HG03575 (cell line): ENCODE data around the gene CCDC89.
"Not testable (repeated sequence)": the region's sequence is repeated elsewhere in the genome, so short reads cannot be mapped to it uniquely, and the experiment has no call there.

ENCODE experiments used
- ATAC-seq: cut with Tn5 transposase; IDR thresholded peaks from one replicate; pipeline ENCODE4 v1.9.1; 2021; ENCODE audit not compliant: unreplicated experiment, insufficient number of reproducible peaks, low FRiP score; ENCODE audit errors: extremely low read depth

Gene CCDC89

DNA sequence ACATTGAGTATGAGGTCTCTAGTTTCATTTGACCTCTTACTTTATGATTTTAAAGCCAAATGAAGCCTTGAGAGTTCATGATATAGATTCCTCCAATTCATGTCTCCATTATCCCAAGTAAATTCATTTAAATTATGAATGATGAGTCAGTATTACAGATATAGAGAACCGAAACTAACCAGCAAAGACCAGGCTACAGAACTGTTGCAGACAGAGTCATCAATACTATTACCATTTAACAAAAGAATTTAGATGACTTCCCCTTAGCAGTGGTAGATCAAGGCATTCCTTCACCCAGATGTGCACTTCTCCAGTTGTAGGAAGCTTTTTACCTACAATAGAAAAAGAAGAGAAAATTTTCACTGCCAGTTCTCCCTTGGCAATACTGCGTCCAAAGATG is 11.8 kb upstream of the CCDC89 start:
- no peak for ATAC-seq

- ATAC-seq, result no peak
These were observed 9.6 kb upstream of the CCDC89 start for GRCh38 chr11:85695546-85695945.

- no peak for ATAC-seq
These were observed 8.5 kb upstream of the CCDC89 start for GRCh38 chr11:85694385-85694980.

GRCh38 chr11:85685125-85685819 is 723 bp downstream of the CCDC89 start:
- no peak for ATAC-seq

- no peak for ATAC-seq
These were observed 3.4 kb downstream of the CCDC89 start for GRCh38 chr11:85682330-85683305.

DNA sequence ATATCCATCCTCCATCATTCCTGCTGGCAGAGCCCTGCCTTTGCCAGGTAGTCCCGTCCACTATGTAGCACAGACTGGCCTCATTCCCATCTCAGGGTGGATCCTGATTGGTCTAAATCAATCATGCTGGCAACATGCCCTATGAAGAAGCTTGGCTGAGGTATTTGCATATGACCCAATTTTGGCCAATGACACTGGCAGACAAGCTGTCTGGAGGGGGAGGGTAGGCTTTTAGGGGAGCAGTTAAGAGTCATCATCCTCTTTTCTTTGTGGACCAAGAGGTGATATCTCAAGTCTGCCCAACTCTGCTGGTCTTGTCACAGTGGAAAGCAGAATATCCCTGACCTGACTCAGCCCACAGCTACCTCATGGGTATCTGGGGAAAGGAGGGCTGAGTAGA is 5.1 kb downstream of the CCDC89 start:
- ATAC-seq, result no peak

- ATAC-seq, result no peak
These were observed 6.4 kb downstream of the CCDC89 start for GRCh38 chr11:85679576-85679975.

DNA sequence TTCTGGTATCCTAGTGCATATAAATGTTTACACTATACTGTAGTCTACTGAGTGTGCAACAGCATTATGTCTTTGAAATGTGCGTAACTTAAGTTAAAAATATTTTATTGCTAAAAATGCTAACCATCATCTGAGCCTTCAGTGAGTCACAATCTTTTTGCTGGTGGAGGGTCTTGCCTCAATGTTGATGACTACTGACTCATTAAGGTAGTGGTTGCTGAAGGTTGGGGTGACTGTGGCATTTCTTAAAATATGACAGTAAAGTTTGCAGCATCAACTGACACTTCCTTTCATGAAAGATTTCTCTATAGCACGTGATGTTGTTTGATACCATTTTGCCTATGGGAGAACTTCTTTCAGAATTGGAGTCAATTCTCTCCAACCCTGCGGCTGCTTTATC is 12.6 kb downstream of the CCDC89 start:
- no peak for ATAC-seq

GRCh38 chr11:85672105-85672902 is 13.7 kb downstream of the CCDC89 start:
- ATAC-seq, result no peak

DNA sequence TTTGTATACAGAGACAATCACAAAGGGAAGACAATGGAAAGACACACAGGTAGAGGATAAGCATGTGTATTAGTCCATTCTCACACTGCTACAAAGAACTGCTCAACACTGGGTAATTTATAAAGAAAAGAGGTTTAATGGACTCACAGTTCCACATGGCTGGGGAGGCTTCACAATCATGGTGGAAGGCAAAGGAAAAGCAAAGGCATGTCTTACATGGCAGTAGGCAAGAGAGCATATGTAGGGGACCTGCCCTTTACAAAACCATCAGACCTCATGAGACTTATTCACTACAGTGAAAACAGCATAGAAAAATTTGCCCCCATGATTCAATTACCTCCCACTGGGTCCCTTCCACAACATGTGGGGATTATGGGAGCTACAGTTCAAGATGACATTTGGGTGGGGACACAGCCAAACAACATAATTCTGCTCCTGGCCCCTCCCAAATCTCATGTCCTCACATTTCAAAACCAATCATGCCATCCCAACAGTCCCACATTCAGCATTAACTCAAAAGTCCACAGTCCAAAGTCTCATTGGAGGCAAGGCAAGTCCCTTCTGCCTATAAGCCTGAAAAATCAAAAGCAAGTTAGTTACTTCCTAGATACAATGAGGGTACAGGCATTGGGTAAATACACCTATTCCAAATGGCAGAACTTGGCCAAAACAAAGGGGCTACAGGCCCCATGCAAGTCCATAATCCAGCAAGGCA is 14.9 kb downstream of the CCDC89 start:
- not testable (repeated sequence) for ATAC-seq

GRCh38 chr11:85668157-85668556 is 17.8 kb downstream of the CCDC89 start:
- no peak for ATAC-seq

DNA sequence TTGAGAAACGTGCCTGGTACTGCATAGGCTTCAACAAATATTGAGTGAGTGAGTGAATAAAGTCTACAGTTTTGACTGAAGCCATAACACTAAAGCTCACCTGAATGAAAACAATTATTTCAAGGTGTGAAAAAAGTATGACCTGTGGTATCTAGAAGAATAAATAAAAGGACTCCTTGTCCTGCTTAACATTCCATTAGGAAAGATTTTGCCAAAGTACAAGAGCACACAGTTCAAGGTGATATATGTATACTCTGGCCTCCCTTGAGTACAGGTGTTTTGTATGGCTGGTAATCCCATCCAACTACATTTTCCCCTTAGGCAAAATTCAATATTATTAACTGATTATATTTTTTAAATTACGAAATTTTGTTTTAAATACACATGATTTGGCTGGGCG is 19.3 kb downstream of the CCDC89 start:
- no peak for ATAC-seq

DNA sequence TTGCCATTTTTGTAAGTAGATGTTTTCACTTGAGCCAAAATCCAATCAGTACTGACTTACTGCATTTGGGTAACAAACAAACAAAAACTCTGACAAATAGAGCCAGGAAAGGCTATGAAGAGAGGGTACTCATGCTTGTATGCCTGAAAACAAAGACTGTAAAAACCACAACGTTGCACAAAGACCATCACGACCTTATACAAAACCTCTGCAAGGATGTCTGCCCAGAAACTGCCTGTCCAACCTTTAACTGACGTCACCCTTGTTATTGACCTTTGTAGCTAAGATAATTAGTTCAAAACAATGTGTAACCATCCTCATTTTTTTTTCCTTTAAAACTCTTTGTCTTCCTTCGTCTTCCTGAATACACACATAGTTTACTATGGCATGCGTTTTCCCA is 20.3 kb downstream of the CCDC89 start:
- ATAC-seq, result no peak

- ATAC-seq, result peak; percentile 73
These were observed 21.1 kb downstream of the CCDC89 start, which contains the start of gene CREBZF for GRCh38 chr11:85664615-85665481. Gene CREBZF, minus strand, starts transcription at chr11:85665129. Its CDS starts 254 bp downstream, at chr11:85664875.

- peak; percentile 33 for ATAC-seq
These were observed 22.0 kb downstream of the CCDC89 start for GRCh38 chr11:85663753-85664614.

- ATAC-seq, result no peak
These were observed 22.8 kb downstream of the CCDC89 start for GRCh38 chr11:85663080-85663752.
